Transverse colon (tissue), 4 donors: ENCODE data around the gene KIF26A. TPM values are rescaled to one million over a fixed set of nuclear protein-coding genes. Genes with fewer than 3 reads are reported as not detected.

Source experiments
- DNase-seq: peaks from one replicate; pipeline ENCODE4 v3.0.0-alpha.2; 2019
- H3K27ac ChIP-seq, 4 donors: fragments of 200-600 bp; sonication (generic); 2 replicates each; pipeline ENCODE4 v1.5.1; 2016 to 2018; ENCODE audit warnings: inconsistent platforms in 4 of 4
- H3K27me3 ChIP-seq: fragments of 200-600 bp; sonication (generic); 2 replicates; pipeline ENCODE4 v1.5.1; 2017; ENCODE audit warnings: inconsistent platforms
- H3K36me3 ChIP-seq, 4 donors: fragments of 200-600 bp; sonication (generic); 2 replicates each; pipeline ENCODE4 v1.5.1; 2017 to 2019; ENCODE audit warnings: inconsistent platforms in 4 of 4
- H3K4me1 ChIP-seq, 4 donors: fragments of 200-600 bp; sonication (generic); 2 replicates each; pipeline ENCODE4 v1.5.1; 2017 to 2020; ENCODE audit warnings: inconsistent platforms in 4 of 4
- H3K4me3 ChIP-seq, 4 donors: fragments of 200-600 bp; sonication (generic); 1 replicate in 1 of 4; 2 replicates in 3 of 4; pipeline versions ENCODE4 v1.5.1 to v1.6.1; 2017 to 2019; ENCODE audit warnings: inconsistent platforms in 4 of 4
- H3K9me3 ChIP-seq, 2 donors: fragments of 200-600 bp; sonication (generic); 2 replicates each; pipeline ENCODE4 v1.5.1; 2017 to 2019; ENCODE audit warnings: inconsistent platforms in 2 of 2
- CTCF ChIP-seq, 5 experiments: fragments of 200-600 bp in 3 of 5; fragments of 450-650 bp in 2 of 5; sonication (generic) in 3 of 5; IDR thresholded peaks; 1 replicate in 2 of 5; 2 replicates in 3 of 5; pipeline ENCODE4 v1.5.1; 2016 to 2017; ENCODE audit warnings: antibody characterized with exemption in 5 of 5, inconsistent platforms in 3 of 5, mild to moderate bottlenecking in 2 of 5, moderate library complexity in 1 of 5
- EP300 ChIP-seq: sonication (generic); formaldehyde crosslinking; IDR thresholded peaks from one replicate; pipeline ENCODE4 v1.6.1; 2017; ENCODE audit warnings: antibody characterized with exemption, low read depth
- POLR2A ChIP-seq: fragments of 450-650 bp; IDR thresholded peaks from one replicate; pipeline ENCODE4 v1.6.1; 2016; ENCODE audit warnings: antibody characterized with exemption, mild to moderate bottlenecking, moderate library complexity
- POLR2AphosphoS5 ChIP-seq, 3 donors: sonication (generic); formaldehyde crosslinking; IDR thresholded peaks; one replicate each; pipeline ENCODE4 v1.6.1; 2016; ENCODE audit warnings: antibody characterized with exemption in 3 of 3
- WGBS, 2 donors: methylation state at CpG; one replicate each; pipeline ENCODE4 v1.1.5; 2018; ENCODE audit warnings: low coverage in 1 of 2; 5-methylcytosine and 5-hydroxymethylcytosine counted together
- in situ Hi-C, 4 donors: fragments of 200-750 bp; cut with MboI; loops; one replicate each; pipeline versions ENCODE4 v1.15.0 to v1.15.1; 2017; ENCODE audit warnings: low sequenced_read_pairs in 3 of 4, low pct_ligation_motif_present in 1 of 4, low pct_unique_long_range_greater_than_20kb in 1 of 4
- intact Hi-C: fragments of 100-400 bp; cut with DNase I; formaldehyde crosslinking; loops from one replicate; pipeline ENCODE4 v1.15.1; 2023; ENCODE audit warnings: low total_unique reads
- total RNA-seq, 4 donors: library from RNA; depleted of rRNA; stranded (reverse); fragments of >200 nt; gene quantifications; one replicate each; pipeline ENCODE4 v1.1.0, GENCODE V29; 2016

Gene KIF26A
- total RNA-seq, 4 donors from 2014 or later = 2.2 to 7.8 (median 4.4) TPM

- DNase-seq = no peak
- no peaks in the 10 kb centered on the region for H3K27me3 ChIP-seq
- H3K27ac ChIP-seq = no peak overlapping the region
- H3K9me3 ChIP-seq = no peaks in the 10 kb centered on the region
- H3K36me3 ChIP-seq = no peaks in the 10 kb centered on the region
- no peak overlapping the region for H3K4me3 ChIP-seq
- intact Hi-C loops = no loop called here
- no peaks in the 10 kb centered on the region for H3K4me1 ChIP-seq
- in situ Hi-C loops = no loop called here
- TF ChIP-seq EP300 (no peak), CTCF (IDR thresholded peaks at IDR 0.05) (no peak)
- WGBS, 2 donors = 82 to 84% methylated on average over 4 to 17 of the region's 20 CpGs
Measured at GRCh38 chr14:104169005-104169698, 30.8 kb downstream of the KIF26A start.

GRCh38 chr14:104169699-104170479, 31.5 kb downstream of the KIF26A start:
- H3K27ac ChIP-seq = no peak overlapping the region
- no peak overlapping the region for H3K4me3 ChIP-seq
- DNase-seq = no peak
- intact Hi-C loops = no loop called here
- H3K4me1 ChIP-seq = no peaks in the 10 kb centered on the region
- H3K9me3 ChIP-seq = no peaks in the 10 kb centered on the region
- 81 to 93% methylated on average over 2 to 26 of the region's 27 CpGs for WGBS, 2 donors
- in situ Hi-C loops = no loop called here
- H3K36me3 ChIP-seq = no peaks in the 10 kb centered on the region
- H3K27me3 ChIP-seq = no peaks in the 10 kb centered on the region
- no peak for TF ChIP-seq CTCF (IDR thresholded peaks at IDR 0.05)
- TF ChIP-seq POLR2A = no peak
- no peak for TF ChIP-seq POLR2AphosphoS5 (IDR thresholded peaks at IDR 0.05)
- TF ChIP-seq EP300 = no peak

- intact Hi-C loops = no loop called here
- no peak overlapping the region for H3K4me3 ChIP-seq
- H3K9me3 ChIP-seq = no peaks in the 10 kb centered on the region
- no peaks in the 10 kb centered on the region for H3K27me3 ChIP-seq
- H3K27ac ChIP-seq = no peak overlapping the region
- in situ Hi-C loops = no loop called here
- H3K4me1 ChIP-seq = no peaks in the 10 kb centered on the region
- 89% methylated on average over 26 of the region's 28 CpGs; no CpG with 5 or more reads in 1 of the 2 donors for WGBS, 2 donors
- TF ChIP-seq POLR2A = no peak
- TF ChIP-seq EP300 = no peak
- TF ChIP-seq POLR2AphosphoS5 (IDR thresholded peaks at IDR 0.05) = no peak
- TF ChIP-seq CTCF (IDR thresholded peaks at IDR 0.05) = no peak
- no peaks in the 10 kb centered on the region for H3K36me3 ChIP-seq
- no peak for DNase-seq
Measured at GRCh38 chr14:104171029-104171697, 32.8 kb downstream of the KIF26A start.

GRCh38 chr14:104171895-104172294, 33.5 kb downstream of the KIF26A start:
- TF ChIP-seq POLR2A (no peak), POLR2AphosphoS5 (IDR thresholded peaks at IDR 0.05) (no peak), CTCF (IDR thresholded peaks at IDR 0.05) (no peak), EP300 (no peak)
- intact Hi-C loops = no loop called here
- in situ Hi-C loops = no loop called here
- Histone ChIP-seq H3K4me1 (no peaks in the 10 kb centered on the region), H3K9me3 (no peaks in the 10 kb centered on the region), H3K36me3 (no peaks in the 10 kb centered on the region), H3K27ac (no peak overlapping the region), H3K27me3 (no peaks in the 10 kb centered on the region), H3K4me3 (no peak overlapping the region)
- 81 to 97% methylated on average over 6 to 19 of the region's 33 CpGs for WGBS, 2 donors
- DNase-seq = no peak
